A549 treated with dexamethasone at 1 μM for 4 hours (cell line): ENCODE measurements around the gene MYCN. TPM values are rescaled to one million over a fixed set of nuclear protein-coding genes. Genes with fewer than 3 reads are reported as not detected.

ENCODE experiments used
- total RNA-seq: library from RNA; stranded (reverse); fragments of 200-300 nt; extraction: Qiagen RNA extraction; gene quantifications from 5 replicates; pipeline ENCODE4 v1.2.3, GENCODE V29; 2022

MYCN gene
- 0.05 TPM in 1 of 5 replicates, not detected in the others for total RNA-seq

DNA sequence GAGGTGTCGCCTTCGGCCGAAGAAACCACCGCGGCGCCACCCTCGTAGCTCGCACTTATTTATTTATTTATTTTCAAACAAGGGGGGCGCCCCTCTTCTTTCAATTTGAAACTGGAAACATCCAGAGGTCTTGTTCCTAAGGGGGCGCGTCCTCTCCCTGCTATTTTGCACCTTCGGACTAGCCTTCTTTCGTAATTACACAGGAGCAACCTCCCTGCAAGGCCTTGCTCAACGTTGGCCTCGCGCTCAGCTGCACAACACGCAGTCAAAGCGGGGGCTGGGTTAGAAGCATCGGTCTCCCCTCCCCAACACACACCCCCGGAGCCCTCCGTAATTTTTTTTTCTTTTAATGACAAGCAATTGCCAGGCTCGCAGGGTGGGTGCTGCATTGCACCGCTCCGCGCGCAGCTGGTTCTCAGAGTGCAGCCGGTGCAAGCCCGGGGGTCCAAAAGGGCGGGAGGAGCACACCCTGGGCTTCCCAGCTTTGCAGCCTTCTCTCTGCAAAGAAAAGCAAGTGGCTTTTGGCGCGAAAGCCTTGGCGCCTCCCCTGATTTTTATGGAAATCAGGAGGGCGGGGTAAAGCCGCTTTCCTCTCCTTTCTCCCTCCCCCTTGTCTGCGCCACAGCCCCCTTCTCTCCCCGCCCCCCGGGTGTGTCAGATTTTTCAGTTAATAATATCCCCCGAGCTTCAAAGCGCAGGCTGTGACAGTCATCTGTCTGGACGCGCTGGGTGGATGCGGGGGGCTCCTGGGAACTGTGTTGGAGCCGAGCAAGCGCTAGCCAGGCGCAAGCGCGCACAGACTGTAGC is at the start of gene MYCN:
MYCN (plus strand) TSS at position 697 of the 807 bp plus-strand sequence. CDS start 1,515 bp downstream, outside the sequence.

